H9 (cell line): ENCODE data around the gene PRAMEF17. TPM values are rescaled to one million over a fixed set of nuclear protein-coding genes. Genes with fewer than 3 reads are reported as not detected.
"Not testable (repeated sequence)": the region's sequence is repeated elsewhere in the genome, so short reads cannot be mapped to it uniquely, and the experiment has no call there.

Experiments used
- DNase-seq: peaks from one replicate; pipeline ENCODE4 v3.0.0-alpha.2; 2017
- H2AFZ ChIP-seq: one replicate; pipeline ENCODE4 v1.6.1; 2013; ENCODE audit warnings: mild to moderate bottlenecking, low read length, control low read depth, moderate library complexity
- H2AK5ac ChIP-seq: 2 replicates; pipeline ENCODE4 v1.6.1; 2013; ENCODE audit warnings: low read length, control low read depth, mixed read lengths; ENCODE audit not compliant: insufficient read length
- H2BK120ac ChIP-seq: one replicate; pipeline ENCODE4 v1.6.1; 2013; ENCODE audit warnings: low read depth, mild to moderate bottlenecking, low read length, control low read depth, inconsistent platforms; ENCODE audit not compliant: poor library complexity, severe bottlenecking
- H2BK12ac ChIP-seq: 2 replicates; pipeline ENCODE4 v1.6.1; 2013; ENCODE audit warnings: low read length, control low read depth, mixed read lengths, low read depth; ENCODE audit not compliant: insufficient read length
- H2BK15ac ChIP-seq: 2 replicates; pipeline ENCODE4 v1.6.1; 2013; ENCODE audit warnings: low read depth, low read length, control low read depth
- H2BK20ac ChIP-seq: one replicate; pipeline ENCODE4 v1.6.1; 2013; ENCODE audit warnings: low read depth, mild to moderate bottlenecking, low read length, control low read depth, inconsistent platforms; ENCODE audit not compliant: poor library complexity, severe bottlenecking
- H2BK5ac ChIP-seq: 2 replicates; pipeline ENCODE4 v1.6.1; 2013; ENCODE audit warnings: low read length, control low read depth, mixed read lengths; ENCODE audit not compliant: insufficient read length
- H3K14ac ChIP-seq: 2 replicates; pipeline ENCODE4 v1.6.1; 2013; ENCODE audit warnings: low read length, control low read depth; ENCODE audit not compliant: insufficient read depth
- H3K18ac ChIP-seq: 2 replicates; pipeline ENCODE4 v1.6.1; 2013; ENCODE audit warnings: low read depth, mild to moderate bottlenecking, mixed read lengths, low read length, control low read depth; ENCODE audit not compliant: insufficient read length
- H3K23ac ChIP-seq: 2 replicates; pipeline ENCODE4 v1.6.1; 2013; ENCODE audit warnings: low read length, control low read depth, mixed read lengths, low read depth; ENCODE audit not compliant: insufficient read length
- H3K23me2 ChIP-seq: 2 replicates; pipeline ENCODE4 v1.6.1; 2013; ENCODE audit warnings: low read depth, mild to moderate bottlenecking, mixed read lengths, low read length, control low read depth; ENCODE audit not compliant: insufficient read length, poor library complexity, severe bottlenecking
- H3K27ac ChIP-seq: 2 replicates; pipeline ENCODE4 v1.5.1; 2013; ENCODE audit warnings: low read length, control low read depth, mixed read lengths, low read depth; ENCODE audit not compliant: insufficient read length
- H3K27me3 ChIP-seq: 2 replicates; pipeline ENCODE4 v1.6.1; 2013; ENCODE audit warnings: low read length, control low read depth, inconsistent platforms; ENCODE audit not compliant: insufficient read depth
- H3K4ac ChIP-seq: 2 replicates; pipeline ENCODE4 v1.6.1; 2013; ENCODE audit warnings: low read depth, mild to moderate bottlenecking, control low read depth, inconsistent platforms, low read length, moderate library complexity
- H3K4me1 ChIP-seq: 2 replicates; pipeline ENCODE4 v1.6.1; 2013; ENCODE audit warnings: low read length, control low read depth, inconsistent platforms; ENCODE audit not compliant: insufficient read depth
- H3K4me2 ChIP-seq: 2 replicates; pipeline ENCODE4 v1.6.1; 2013; ENCODE audit warnings: low read length, control low read depth, mixed read lengths; ENCODE audit not compliant: insufficient read length, insufficient read depth
- H3K56ac ChIP-seq: 2 replicates; pipeline ENCODE4 v1.6.1; 2013; ENCODE audit warnings: low read depth, mild to moderate bottlenecking, mixed read lengths, low read length, control low read depth; ENCODE audit not compliant: insufficient read length
- H3K79me1 ChIP-seq: 2 replicates; pipeline ENCODE4 v1.6.1; 2013; ENCODE audit warnings: low read depth, mild to moderate bottlenecking, moderate library complexity, low read length, control low read depth, inconsistent platforms; ENCODE audit not compliant: insufficient read depth, poor library complexity, severe bottlenecking
- H3K79me2 ChIP-seq: 2 replicates; pipeline ENCODE4 v1.6.1; 2013; ENCODE audit warnings: low read length, control low read depth, inconsistent platforms; ENCODE audit not compliant: insufficient read depth
- H3K9ac ChIP-seq: 2 replicates; pipeline ENCODE4 v1.6.1; 2013; ENCODE audit warnings: low read length, control low read depth, mixed read lengths; ENCODE audit not compliant: insufficient read length; ENCODE audit errors: extremely low read depth
- H3K9me3 ChIP-seq: one replicate; pipeline ENCODE4 v1.6.1; 2013; ENCODE audit warnings: low read depth, low read length, inconsistent platforms; ENCODE audit not compliant: control insufficient read depth
- H3T11ph ChIP-seq: one replicate; pipeline ENCODE4 v1.6.1; 2013; ENCODE audit warnings: mild to moderate bottlenecking, low read length, control low read depth, inconsistent platforms
- H4K20me1 ChIP-seq: one replicate; pipeline ENCODE4 v1.6.1; 2013; ENCODE audit not compliant: control insufficient read depth, insufficient read length, insufficient read depth
- H4K5ac ChIP-seq: 2 replicates; pipeline ENCODE4 v1.6.1; 2013; ENCODE audit warnings: low read depth, mild to moderate bottlenecking, mixed read lengths, low read length, control low read depth; ENCODE audit not compliant: insufficient read length
- H4K8ac ChIP-seq: replicated peaks from 2 replicates; pipeline ENCODE4 v1.6.1; 2013; ENCODE audit warnings: low read length, control low read depth, mixed read lengths, low read depth; ENCODE audit not compliant: insufficient read length
- H4K91ac ChIP-seq: 2 replicates; pipeline ENCODE4 v1.6.1; 2013; ENCODE audit warnings: low read depth, mild to moderate bottlenecking, moderate library complexity, mixed read lengths, low read length, control low read depth; ENCODE audit not compliant: insufficient read length
- H3K27ac Mint-ChIP-seq, 3 experiments: 2 replicates in 2 of 3; 3 replicates in 1 of 3; pipeline ENCODE4 v1.8.0; 2020 to 2021; ENCODE audit warnings: mixed read lengths in 3 of 3, mild to moderate bottlenecking in 1 of 3, moderate library complexity in 1 of 3
- H3K27me3 Mint-ChIP-seq: 2 replicates; pipeline ENCODE4 v1.8.0; 2021; ENCODE audit warnings: low read depth, mild to moderate bottlenecking, moderate library complexity, mixed read lengths
- H3K36me3 Mint-ChIP-seq, 3 experiments: 2 replicates in 2 of 3; 3 replicates in 1 of 3; pipeline ENCODE4 v1.8.0; 2020 to 2021; ENCODE audit warnings: low read depth in 3 of 3, mixed read lengths in 3 of 3; ENCODE audit not compliant: insufficient read depth in 1 of 3
- H3K4me1 Mint-ChIP-seq, 2 experiments: 2 replicates each; pipeline ENCODE4 v1.8.0; 2020; ENCODE audit warnings: mixed read lengths in 2 of 2
- H3K4me3 Mint-ChIP-seq, 2 experiments: 2 replicates in 1 of 2; 3 replicates in 1 of 2; pipeline ENCODE4 v1.8.0; 2020 to 2021; ENCODE audit warnings: mild to moderate bottlenecking in 2 of 2, mixed read lengths in 2 of 2, moderate library complexity in 1 of 2
- H3K9me3 Mint-ChIP-seq, 2 experiments: 2 replicates in 1 of 2; 3 replicates in 1 of 2; pipeline ENCODE4 v1.8.0; 2020; ENCODE audit warnings: mild to moderate bottlenecking in 2 of 2, mixed read lengths in 2 of 2, moderate library complexity in 1 of 2
- CTCF ChIP-seq: fragments of 200-600 bp; sonication (generic); conservative IDR thresholded peaks from 3 replicates; pipeline ENCODE4 v1.8.0; 2021; ENCODE audit warnings: antibody characterized with exemption, mild to moderate bottlenecking
- WGBS: extraction: QIAGEN DNeasy Blood & Tissue Kit; methylation state at CpG from one replicate; pipeline ENCODE4 v1.1.7; 2013; ENCODE audit warnings: missing lambda C conversion rate, low lambda C conversion rate, mixed read lengths; ENCODE audit not compliant: insufficient read length; ENCODE audit errors: extremely low coverage; 5-methylcytosine and 5-hydroxymethylcytosine counted together
- total RNA-seq: library from RNA; stranded (reverse); gene quantifications from 2 replicates; pipeline ENCODE4 v1.2.1, GENCODE V29; 2021

The PRAMEF17 gene
- total RNA-seq, 1 experiment from 2014 or later, result not detected

GRCh38 chr1:13356774-13357173, 32.7 kb upstream of the PRAMEF17 start:
- not testable (repeated sequence) for H2BK12ac ChIP-seq, H3K4me1 Mint-ChIP-seq, H2BK5ac ChIP-seq, H3K4ac ChIP-seq, H3K4me3 Mint-ChIP-seq, H2BK20ac ChIP-seq, H3K36me3 Mint-ChIP-seq, H3K4me1 ChIP-seq, H3K9ac ChIP-seq, H3K79me2 ChIP-seq, H3K23me2 ChIP-seq, H4K91ac ChIP-seq, H3K4me2 ChIP-seq, DNase-seq, H3K79me1 ChIP-seq, H3K27me3 Mint-ChIP-seq, H2AK5ac ChIP-seq, H3K9me3 ChIP-seq, H3K56ac ChIP-seq, H3K18ac ChIP-seq, H3K27me3 ChIP-seq, H4K8ac ChIP-seq, H3K14ac ChIP-seq, H3K23ac ChIP-seq, H4K20me1 ChIP-seq, H3T11ph ChIP-seq, H2AFZ ChIP-seq, H2BK15ac ChIP-seq, H3K27ac ChIP-seq, H2BK120ac ChIP-seq, H4K5ac ChIP-seq, H3K27ac Mint-ChIP-seq
- peak; percentile 68 for TF ChIP-seq CTCF
- H3K9me3 Mint-ChIP-seq, result peaks cover 13 to 24% of the 10 kb centered on the region in 2 experiments
- no CpG with 5 or more reads among the region's 5 CpGs for WGBS

- not testable (repeated sequence) for H2BK5ac ChIP-seq, H2BK20ac ChIP-seq, H2AFZ ChIP-seq, H3K4ac ChIP-seq, H3K4me3 Mint-ChIP-seq, H3K9ac ChIP-seq, H2BK15ac ChIP-seq, H3K4me1 ChIP-seq, H3K23me2 ChIP-seq, H3K27me3 ChIP-seq, H4K91ac ChIP-seq, DNase-seq, H3K79me1 ChIP-seq, H3K4me2 ChIP-seq, H2BK120ac ChIP-seq, H3K18ac ChIP-seq, H4K8ac ChIP-seq, H3T11ph ChIP-seq, H3K36me3 Mint-ChIP-seq, H4K20me1 ChIP-seq, H3K9me3 ChIP-seq, H3K56ac ChIP-seq, H3K27ac ChIP-seq, H2AK5ac ChIP-seq, H3K14ac ChIP-seq, H3K4me1 Mint-ChIP-seq, H3K27me3 Mint-ChIP-seq, H3K23ac ChIP-seq, H2BK12ac ChIP-seq, H3K79me2 ChIP-seq, H4K5ac ChIP-seq, H3K27ac Mint-ChIP-seq
- WGBS, result no CpG with 5 or more reads among the region's 7 CpGs
- H3K9me3 Mint-ChIP-seq, result peaks cover 17 to 31% of the 10 kb centered on the region in 2 experiments
Measured at GRCh38 chr1:13362364-13362763, 27.1 kb upstream of the PRAMEF17 start.
